HG03571 (cell line): Measurements from ENCODE around the gene SLC2A4RG.
"Not testable (repeated sequence)": the region's sequence is repeated elsewhere in the genome, so short reads cannot be mapped to it uniquely, and the experiment has no call there.

ENCODE experiments used
- ATAC-seq: cut with Tn5 transposase; IDR thresholded peaks from one replicate; pipeline ENCODE4 v1.9.1; 2021; ENCODE audit not compliant: unreplicated experiment

The SLC2A4RG gene

DNA sequence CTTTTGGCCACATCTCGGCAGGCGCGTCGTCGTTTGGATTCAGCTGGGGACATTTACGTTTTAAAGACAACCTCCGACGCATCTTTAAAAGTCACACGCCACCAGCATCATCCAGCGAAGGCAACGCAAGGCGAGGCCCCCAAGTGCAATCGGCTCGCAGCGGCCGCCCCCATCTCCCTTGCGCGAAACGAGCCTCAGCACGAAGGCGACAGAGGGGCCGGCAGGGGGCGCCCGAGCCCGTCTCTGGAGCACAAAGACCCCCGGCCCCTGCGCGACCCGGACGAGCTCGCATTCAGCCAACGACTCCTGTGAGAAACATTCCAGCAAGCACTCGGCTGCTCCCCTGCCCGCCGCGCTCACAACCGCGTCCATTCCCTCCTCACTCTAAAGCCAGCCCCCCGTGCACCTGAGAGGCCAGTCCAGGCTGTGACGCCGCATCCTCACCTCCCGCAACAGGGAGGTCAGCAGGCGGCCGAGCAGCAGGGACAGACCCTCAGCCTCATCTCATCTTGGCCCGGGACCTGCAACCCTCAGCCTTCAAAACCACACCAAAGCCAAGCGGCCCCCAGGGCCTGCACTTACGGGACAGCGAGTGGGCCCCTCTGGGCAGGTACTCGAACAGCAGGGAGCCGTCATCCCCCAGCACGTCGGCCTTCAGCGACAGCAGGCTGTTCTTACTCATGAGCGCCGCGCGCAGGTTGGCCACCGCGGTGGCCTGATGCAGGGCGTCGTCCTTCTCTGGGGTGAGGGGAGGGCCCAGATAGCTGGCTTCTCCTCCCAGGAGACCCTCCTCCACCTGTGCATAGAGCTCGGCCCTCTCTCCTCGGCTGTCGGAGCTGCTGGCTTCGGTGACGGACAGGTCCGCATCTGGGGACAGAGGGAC lies 35.8 kb downstream of the SLC2A4RG start:
- no peak for ATAC-seq

DNA sequence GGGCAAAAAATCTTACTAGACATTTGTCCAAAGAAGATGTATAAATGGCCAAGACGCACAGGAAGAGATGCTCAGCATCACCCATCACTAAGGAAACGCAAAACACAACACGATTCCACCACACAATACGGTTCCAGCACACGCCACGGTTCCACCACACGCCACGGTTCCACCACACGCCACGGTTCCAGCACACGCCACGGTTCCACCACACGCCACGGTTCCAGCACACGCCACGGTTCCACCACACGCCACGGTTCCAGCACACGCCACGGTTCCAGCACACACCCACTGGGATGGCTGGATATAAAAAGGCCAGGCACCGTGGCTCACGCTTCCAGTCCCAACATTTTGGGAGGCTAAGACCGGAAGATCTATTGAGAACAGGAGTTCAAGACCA lies 37.3 kb downstream of the SLC2A4RG start:
- not testable (repeated sequence) for ATAC-seq

DNA sequence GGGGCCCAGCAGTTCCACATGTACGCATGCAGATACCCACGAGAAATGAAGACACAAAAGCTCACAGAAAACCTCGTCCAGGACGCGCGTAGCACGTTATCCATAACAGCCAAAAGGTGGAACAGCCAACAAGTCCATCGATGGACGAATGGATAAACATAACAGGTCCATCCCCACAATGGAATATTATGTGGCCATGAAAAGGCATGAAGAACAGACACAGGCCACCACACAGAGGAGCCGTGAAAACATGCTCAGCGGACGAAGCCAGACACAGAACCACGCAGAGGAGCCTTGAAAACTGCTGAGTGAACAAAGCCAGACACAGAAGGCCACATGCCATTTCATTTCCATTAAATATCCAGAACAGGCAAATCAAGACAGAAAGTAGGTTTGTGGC lies 38.0 kb downstream of the SLC2A4RG start:
- no peak for ATAC-seq

DNA sequence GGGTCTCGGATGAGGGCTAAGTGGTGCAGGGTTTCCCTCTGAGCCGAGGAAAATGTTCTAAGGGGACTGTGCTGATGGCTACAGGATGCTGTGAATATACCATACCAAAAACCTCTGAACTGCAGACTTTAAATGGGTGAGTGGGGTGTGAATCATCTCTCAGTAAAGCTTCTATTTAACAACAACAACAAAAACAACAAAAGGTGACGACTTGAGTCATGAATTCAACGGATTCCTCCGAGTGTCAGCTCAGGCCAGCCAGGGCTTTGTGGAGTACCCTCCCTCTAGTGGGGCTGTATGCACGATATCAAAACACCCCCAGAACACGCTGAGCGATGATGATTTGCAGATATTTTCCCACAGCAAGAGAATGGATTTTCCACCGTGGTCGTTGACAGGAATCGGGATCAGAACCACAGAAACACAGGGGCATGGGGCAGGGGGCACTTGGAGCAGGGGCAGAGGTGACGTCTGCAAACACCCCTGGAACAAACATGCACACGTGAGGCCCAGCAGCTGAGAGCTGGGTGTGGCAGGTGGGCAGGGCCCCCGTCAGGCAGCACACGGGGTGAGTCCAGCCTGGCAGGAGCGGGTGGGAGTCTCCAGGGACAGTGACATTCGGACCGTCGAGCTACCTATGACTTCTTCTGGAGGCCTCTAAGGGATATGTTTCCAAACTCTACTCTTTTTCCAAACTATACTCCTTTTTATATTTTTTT lies 38.6 kb downstream of the SLC2A4RG start:
- no peak for ATAC-seq

DNA sequence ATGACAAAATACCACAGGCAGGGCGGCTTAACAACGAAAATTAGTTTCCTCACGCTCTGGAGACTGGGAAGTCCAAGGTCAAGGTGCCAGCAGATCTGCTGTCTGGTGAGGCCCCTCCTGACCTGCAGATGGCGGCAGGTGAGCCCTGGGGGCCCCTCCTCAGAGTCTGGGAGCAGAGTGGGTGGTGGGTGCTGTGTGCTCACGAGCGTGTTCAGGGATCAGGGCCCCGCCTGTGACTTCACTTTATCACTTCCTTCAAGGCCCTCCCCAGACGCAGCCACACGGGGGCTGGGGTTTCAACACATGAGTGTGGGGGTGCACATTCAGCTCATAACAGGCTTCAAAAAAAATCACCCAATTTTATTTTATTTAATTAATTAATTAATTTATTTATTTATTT lies 39.3 kb downstream of the SLC2A4RG start:
- ATAC-seq = no peak

DNA sequence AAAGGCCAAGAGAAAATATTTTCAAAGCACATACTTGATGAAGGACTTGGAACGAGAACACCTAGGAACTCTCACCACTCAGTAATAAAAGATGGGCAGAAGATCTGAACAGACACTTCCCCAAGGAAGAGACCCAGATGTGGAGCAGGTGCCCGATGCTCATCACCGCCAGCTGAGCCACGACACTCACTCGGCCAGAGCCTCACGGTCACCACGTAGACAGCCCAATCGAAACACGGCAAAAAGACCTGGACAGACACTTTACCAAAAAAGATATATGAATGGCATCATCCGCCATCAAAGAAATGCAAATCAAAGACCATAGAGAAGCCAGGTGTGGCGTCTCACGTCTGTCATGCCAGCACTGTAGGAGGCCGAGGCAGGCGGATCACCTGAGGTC lies 41.6 kb downstream of the SLC2A4RG start:
- no peak for ATAC-seq

DNA sequence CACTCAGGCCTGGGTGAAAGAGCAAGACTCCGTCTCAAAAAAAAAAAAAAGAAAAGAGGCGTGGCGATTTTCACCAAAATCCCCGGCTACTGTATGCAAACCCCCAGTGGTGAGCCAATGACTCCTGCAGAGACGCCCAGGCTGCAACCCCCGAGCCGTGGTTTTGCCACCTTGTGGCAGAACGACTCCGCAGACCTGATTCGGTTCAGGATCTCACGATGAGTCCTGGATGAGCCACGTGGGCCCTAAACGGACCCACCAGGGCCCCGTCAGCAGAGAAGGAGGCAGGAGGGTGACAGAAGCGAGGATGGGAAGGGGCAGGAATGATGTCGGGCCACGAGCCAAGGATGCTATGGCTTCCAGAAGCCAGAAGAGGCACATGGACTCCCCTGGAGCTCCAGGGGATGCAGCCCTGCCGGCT lies 42.5 kb downstream of the SLC2A4RG start:
- no peak for ATAC-seq

DNA sequence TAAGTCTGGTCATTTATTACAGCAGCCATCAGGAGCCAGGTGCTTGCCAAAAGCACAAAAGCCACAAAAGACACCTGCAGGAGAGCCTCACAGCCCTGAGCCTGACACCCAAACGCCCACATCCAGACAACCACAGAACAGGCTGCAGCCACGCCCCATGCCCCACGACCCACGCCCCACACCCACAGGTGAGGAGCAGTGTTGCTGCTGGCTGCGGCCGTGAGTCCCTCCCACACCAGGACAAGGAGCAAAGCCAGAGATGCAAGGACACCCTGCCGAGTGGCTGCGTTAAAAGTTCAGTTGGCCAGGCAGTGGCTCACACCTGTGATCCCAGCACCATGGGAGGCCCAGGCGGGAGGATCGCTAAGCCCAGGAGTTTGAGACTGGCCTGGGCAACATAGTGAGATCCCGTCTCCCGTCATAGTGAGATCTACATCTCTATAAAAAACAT lies 43.0 kb downstream of the SLC2A4RG start:
- ATAC-seq = no peak

DNA sequence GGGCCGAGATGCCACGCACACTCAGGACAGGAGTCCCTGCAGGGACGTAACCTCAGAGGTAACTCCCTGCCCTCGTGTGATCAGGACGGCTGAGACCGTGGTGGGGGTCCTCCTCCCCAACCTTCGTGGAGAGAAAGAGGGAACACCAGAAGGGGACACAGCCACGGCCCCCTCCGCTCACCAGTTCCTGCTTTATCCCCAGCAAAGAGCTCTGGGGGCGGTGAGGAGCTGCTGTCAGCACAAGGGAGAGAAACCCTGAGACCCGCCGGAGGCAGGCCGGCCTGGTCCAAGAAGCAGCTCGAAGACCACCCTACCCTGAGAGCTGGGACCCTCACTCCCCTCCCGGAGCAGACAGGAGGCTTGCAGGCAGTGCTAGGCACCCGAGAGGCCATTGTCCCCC lies 44.4 kb downstream of the SLC2A4RG start:
- ATAC-seq = no peak

DNA sequence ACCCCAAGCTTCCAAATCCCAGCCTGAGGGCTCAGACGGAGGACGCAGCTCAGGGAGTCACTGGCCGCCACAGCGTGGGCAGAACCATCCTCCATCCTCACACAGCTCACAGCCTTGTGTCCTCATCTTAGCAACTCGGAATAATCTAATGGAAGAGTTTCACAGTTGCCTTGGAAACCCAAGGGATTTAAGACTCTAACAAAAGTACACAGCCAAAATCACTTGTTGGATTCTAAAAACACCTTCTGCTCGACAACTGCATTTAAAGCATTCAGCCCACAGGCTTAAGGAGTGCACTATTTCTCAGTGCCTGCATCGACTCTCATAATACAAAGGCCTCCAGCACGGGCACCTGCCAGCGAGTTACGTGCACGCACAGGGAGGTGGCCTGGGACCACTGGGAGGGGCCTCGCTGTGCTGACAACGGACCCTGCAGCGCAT lies 46.1 kb downstream of the SLC2A4RG start:
- no peak for ATAC-seq

DNA sequence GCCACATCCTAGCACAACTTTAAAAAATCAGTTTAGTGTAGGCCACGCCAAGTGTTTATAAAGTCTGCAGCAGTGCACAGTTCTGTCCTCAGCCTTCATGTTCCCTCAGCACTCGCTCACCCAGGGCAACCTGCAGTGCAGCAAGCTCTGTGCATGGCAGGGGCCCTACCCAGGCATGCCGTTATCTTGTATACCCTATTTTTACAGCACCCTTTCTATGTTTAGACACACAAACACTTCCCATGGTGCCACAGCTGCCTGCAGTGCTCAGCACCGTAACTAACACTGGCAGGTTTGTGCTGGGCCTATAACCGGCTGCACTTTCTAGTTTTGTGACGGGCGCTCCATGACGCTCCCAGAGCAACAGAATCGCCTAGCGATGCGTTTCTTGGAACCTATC lies 47.7 kb downstream of the SLC2A4RG start:
- ATAC-seq = no peak

DNA sequence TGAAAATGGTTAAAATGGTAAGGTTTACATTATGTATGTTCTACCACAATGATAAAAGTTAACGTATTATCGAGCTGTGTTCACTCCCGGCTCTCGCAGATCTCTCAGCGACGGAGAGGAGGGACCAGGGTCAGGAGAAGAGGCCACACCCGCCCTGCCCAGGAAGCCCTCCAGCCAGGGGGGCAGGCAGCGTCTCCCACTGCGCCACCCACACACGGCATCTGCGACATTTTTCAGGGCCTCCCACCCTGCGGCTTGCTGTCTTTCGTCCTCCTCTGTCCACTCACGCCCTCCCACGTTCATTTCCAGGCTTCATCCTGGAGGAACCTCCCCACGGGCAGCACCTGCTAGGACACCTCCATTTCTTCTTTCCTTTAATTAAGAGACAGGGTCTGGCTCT lies 48.2 kb downstream of the SLC2A4RG start:
- no peak for ATAC-seq

DNA sequence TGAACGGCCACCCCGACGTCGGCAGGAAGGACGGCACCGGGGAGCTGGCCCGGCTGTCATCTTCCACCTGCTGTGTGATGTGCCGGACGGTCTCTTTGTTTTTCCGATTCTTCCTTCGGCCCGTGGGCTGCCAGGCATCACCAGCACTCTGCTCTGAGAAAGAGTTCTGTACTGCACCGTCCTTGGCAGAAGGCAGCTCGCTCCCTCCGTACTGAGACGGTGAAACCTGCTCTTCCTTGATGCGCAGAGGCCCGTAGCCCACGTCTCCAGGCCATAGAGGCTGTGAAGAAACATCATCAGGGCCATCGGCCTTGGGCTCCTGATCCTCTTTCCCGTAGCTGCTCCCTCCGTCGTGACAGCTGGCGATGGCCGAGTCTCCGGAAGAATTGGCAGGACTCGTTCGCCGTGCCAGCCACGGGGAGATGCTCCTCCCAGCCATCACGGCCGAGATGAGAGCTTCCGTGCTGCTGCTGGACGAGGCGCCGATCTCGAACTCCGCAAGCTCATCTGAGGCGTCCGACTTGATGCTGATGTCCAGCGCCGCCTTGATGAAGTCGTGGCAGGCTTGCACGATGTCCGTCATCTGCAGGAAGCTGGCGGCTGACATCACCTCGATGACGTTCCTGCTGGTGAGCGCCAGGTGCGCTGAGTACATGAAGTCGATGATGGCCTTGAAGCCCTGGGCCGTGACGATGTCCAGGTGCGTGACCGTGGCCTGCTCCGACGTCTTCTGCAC lies 50.4 kb downstream of the SLC2A4RG start:
- ATAC-seq = no peak

DNA sequence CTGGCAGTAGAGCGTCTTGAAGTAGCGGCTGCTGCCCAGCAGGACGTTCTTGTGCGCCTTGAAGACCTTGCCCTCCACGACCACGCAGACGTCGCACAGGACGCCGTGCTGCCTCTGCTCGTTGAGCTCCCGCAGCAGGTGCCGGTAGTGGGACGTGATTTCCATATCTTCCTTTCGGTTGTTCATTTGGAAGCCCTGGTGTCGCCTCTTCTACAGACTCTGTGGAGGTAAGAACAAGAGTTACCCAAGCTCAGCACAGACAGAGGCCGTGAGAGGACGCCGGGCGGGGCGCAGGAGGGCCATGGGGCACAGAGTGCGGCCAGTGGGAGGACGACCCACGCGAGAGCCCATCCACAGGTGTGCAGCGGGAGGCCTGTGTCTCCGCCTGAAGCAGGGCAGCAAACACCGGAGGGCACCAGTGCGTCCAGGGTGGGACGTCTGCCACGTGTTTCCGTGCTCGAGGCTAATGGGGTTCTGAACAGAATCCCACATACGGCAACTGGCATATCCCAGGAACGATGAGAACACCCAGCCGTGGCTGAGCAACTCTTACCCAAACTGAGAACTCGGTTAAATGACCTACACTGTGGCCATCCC lies 51.1 kb downstream of the SLC2A4RG start:
- ATAC-seq = no peak

DNA sequence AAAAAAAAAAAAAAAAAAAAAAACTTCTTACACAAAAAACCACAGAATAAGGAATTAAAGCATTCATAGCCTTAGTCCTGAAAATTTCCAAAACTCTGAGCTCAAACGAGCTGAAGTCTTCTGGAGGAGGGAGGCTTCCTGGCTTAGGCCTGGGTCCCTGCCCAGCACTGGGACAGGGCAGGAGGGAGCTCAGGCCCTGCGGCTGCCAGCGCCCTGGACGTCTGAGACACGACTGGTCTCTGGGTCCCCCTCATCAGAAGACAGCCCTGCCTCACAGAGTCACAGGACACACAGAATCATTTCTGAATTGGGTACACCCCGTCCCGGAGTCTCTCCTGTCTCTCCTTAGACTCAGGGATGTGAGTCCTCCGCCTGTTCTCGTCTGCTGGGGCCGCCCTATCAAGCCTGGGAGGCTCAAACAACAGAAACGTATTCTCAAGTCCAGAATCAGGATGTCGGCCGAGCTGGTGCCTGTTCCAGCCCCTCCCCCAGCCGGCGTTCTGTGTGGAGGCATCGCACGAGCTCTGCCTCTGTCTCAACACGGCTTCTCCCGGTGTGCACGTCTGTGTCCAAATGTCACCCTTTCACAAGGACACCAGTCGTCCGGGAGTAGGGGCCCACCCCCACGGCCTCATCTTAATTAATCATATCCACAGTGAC lies 52.1 kb downstream of the SLC2A4RG start:
- ATAC-seq = no peak

DNA sequence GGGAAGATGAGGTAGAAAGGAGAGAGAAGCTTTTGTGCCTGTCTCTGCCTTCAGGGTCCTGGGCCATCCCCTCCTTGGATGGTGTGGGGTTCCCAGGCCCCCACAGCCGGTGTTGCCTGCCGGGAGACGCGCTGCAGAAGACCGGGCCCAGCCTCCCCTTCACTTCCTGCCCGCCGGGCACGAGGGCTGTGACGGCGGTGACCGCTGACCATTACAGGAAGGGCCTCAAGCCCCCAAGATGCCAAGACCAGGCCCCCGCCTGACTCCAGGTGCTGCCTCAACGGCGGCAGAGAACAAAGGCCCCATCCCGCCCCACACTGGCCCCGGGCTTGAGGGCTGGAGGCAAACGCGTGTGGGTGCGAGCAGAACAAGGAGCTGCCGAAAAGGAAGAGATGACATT lies 53.3 kb downstream of the SLC2A4RG start:
- ATAC-seq = no peak
